ENCODE measurements around the gene BCL2L1.

The BCL2L1 gene

DNA sequence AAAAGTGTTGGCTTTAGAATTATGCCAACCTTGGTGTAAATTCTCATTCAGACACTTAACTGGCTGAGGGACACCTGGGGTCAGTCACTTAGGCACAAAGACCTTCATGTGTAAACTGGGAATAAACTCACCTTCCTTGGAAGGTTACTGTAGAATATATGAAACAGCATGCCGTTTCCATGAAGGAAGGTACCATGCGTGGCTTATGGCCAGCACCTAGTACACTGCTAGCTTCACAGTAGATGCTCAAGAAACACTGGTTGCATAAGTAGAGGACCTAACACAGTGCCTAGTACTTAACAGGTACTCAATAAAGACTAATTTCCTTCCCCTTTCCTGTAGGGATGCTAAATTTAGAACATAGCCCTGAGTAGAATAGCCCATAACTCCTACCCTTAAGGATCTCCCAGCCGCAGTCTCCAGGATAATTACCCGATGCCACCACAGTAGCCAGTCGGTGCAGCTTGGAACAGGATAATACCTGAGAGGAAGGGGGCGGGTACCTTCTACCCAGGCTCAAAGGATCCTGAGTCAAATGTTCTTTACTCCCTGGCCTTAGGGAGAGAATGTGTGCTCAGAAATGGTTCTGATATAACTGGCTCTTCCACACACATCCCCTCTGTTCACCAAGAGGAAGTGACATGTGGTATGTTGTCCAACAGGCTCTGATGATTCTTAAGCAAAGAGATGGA is 3.6 kb downstream of the BCL2L1 start:
- TF ChIP-seq GATA2 (IDR thresholded peaks at IDR 0.05; ENCODE audit: low read depth, low read length) (no peak), GATA3 (IDR thresholded peaks at IDR 0.05; ENCODE audit: low read depth, low read length) (no peak)

DNA sequence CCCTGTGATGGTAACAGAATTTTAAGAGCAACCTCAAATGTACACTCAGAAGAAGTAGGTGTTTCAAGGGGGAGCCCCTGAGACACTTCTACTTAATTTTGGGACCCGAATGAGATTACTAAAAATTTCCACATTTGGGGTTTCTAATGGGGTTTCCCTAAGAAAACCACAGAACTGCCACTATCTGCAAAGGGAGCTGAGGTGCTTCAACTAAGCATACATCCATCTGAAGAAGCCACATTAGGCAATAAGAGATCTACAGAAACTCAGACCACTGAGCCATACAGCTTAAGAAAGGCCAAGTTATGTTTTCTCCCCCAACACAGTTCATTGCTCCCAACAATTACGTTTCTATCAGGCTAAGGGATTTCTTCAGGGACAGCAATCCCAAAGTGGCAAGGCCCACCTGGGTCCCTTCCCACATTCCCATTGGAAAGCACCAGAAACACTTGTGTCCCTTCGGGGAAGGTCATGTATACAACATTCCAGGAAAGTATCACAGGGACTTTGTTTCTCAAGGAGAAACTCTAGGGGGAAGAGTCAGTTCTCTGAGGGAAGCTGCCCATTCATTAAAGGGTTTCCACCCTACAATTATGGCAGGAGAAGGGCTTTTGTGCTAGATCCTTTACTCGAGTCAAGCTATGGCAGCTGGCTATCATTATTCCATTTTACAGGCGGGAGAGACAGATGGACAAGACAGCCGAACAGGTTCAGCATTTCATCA is 5.0 kb downstream of the BCL2L1 start:
- no peak for TF ChIP-seq GATA2 (IDR thresholded peaks at IDR 0.05; ENCODE audit: low read depth, low read length)
- TF ChIP-seq GATA3 (IDR thresholded peaks at IDR 0.05; ENCODE audit: low read depth, low read length): no peak

DNA sequence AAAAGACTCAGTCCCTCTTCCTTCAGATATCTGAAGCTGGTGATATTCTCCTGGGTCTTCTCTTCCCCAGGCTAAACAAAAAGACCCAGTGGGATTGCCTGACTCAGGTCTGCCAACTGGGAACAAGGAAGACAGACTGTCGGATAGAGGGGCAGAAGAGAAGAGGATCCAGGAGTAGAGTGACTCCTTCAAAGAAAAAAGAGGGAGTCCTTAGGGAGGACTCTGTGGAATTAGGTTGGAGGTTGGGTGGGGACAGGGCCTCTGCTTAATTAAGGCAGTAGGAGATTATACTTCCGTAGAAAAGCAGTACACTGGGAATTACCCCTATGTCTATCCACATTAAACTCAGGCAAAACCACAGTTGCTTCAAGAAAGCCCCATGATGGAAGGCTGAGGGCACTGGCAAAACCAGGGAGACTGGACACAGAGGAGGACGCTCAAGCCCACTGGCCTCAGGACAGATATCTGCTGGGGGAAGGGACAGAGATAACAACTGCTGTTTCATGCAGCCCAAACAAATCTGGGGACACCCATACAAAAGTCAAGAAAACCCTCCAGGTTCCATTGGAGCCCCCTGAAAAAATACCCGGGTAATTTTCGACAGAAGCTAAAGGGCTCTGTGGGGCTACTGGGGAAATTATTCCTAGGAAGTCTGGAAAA is 5.7 kb downstream of the BCL2L1 start:
- TF ChIP-seq GATA2 (IDR thresholded peaks at IDR 0.05; ENCODE audit: low read depth, low read length): no peak

DNA sequence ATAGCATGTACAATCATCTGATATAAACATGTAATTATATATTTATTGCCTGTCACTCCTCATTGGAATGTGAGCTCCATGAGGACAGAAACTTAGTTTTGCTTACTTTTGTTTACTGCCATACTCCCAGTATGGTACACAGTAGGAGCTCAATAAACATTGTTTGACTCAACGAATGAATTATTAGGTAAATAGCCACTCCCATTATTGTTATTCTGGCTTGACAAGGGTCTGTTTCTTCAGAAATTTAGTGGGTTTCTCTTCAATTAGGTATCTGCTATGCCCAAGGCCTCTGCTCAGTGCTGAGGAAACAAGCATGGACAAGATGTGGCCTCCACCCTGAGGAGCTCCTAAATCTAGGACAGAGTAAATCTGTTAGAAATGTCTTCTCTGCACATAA is 6.3 kb downstream of the BCL2L1 start:
- TF ChIP-seq GATA3 (IDR thresholded peaks at IDR 0.05; ENCODE audit: low read depth, low read length) (no peak), GATA2 (IDR thresholded peaks at IDR 0.05; ENCODE audit: low read depth, low read length) (no peak)

DNA sequence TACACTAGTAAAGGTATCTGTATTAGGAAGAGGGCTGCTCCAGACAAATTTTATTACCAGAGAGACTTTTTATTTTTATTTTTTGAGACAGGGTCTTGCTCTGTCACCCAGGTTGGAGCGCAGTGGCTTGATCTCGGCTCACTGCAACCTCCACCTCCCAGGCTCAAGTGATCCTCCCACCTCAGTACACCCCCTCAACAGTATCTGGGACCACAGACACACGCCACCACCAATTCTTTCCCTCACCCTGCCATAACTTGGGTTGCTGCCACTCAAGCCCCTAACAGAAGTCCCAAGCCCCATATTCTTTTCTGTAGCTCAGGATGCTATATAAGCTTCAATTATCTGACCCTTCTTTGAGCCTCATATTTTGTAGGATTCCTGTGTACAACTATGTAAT is 6.9 kb downstream of the BCL2L1 start:
- TF ChIP-seq GATA3 (IDR thresholded peaks at IDR 0.05; ENCODE audit: low read depth, low read length) (no peak), GATA2 (IDR thresholded peaks at IDR 0.05; ENCODE audit: low read depth, low read length) (no peak)

DNA sequence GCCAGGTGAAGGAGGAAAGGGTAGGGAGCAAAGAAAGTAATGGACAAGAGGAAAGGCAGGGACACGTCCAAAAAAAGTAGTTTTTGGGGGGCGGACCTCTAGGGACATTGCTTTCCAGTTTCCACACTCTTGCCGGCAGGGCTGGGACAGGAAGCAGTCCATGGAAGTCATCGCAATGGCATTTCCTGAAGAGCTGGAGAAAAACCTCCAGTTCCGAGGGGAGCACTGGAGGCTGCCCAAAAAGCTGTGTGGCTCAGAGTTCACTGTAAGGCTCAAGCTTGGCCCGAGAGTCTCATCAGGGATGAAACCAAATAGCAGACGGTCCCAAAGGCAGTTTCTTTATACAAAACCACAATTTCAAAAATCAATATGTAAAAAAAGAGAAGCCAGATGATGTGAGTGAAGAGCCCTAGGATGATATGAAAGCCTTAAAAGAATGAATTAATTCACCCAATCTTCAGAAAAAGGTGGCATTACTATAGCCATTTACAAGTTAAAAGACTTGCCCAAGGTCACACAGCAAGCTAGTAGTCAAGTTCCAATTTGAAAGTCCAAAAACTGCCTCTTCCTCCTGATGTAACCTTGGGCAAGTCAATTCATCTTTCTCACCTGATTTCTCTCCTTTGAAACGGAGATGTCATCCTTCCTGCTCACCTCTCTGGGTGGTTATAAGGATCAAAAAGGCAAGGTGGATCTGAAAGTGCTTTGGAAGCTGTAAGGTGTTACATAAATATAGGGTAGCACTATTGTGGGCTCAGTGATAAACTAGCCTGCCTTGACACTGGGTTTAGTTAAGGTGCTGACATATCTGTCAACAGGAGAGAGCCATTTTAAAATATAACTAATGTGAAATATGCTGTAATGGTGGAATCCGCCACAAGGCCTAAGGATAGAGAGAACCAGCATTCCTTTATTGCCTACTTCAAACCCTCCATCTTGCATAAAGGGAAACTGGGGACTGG is 9.1 kb downstream of the BCL2L1 start:
- TF ChIP-seq GATA3 (IDR thresholded peaks at IDR 0.05; ENCODE audit: low read depth, low read length) (no peak), GATA2 (IDR thresholded peaks at IDR 0.05; ENCODE audit: low read depth, low read length) (no peak)

DNA sequence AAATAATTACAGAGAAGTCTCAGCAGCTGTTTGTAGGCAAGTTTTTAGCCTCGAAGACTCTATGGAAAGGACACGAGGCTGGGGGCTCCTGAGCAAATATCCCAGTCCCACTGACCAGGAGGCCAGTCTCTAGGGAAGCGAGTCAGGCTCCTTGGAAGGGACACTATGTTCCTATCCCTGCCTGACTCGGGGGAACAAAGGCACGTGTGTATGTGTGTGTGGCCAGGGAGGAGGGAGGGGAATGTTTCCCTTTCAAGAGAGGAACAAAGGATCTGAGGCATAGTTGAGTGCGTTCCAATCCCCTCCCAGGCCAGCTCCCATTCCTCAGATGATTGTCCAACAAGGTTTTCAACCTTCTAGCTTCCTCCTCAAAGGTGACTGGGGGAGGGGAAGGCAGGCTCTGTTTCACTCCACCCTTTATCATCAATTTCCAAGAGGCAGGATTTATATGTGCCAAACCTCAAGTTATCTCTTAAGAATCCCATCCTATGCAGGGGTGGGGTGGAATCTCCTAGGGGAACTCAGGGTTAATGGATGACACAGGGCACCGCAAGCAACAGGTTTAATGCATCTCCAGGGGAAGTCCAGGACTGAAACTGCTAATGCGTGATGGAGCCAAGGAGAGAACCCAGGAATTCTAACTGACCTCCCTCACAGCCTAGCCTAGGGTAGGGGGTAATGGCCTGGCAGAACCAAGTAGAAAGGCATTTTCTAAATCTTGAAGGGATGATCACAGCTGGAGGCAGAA is 9.9 kb downstream of the BCL2L1 start:
- TF ChIP-seq GATA3 (IDR thresholded peaks at IDR 0.05; ENCODE audit: low read depth, low read length) (no peak), GATA2 (IDR thresholded peaks at IDR 0.05; ENCODE audit: low read depth, low read length) (no peak)

DNA sequence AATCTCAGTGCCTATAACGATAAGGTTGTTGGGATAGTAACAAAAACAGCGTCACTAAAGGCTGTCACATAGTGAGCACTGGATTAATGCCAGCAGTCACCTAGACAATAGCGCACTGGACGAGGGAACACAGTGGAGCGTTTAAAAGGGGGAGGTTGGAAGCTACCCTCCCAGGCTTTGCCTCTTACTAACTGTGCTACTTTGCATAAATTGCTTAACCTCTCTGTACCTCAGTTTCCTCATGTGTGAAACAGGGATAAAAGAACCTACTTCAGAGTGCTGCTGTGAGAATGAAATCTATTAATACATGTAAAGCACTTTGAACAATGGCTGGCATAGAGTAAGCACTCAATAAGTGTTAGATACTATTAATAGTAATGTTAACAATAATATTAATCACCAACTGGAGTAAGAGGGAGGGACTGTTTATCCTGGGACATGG is 10.5 kb downstream of the BCL2L1 start:
- TF ChIP-seq GATA2 (IDR thresholded peaks at IDR 0.05; ENCODE audit: low read depth, low read length) (no peak), GATA3 (IDR thresholded peaks at IDR 0.05; ENCODE audit: low read depth, low read length) (no peak)

DNA sequence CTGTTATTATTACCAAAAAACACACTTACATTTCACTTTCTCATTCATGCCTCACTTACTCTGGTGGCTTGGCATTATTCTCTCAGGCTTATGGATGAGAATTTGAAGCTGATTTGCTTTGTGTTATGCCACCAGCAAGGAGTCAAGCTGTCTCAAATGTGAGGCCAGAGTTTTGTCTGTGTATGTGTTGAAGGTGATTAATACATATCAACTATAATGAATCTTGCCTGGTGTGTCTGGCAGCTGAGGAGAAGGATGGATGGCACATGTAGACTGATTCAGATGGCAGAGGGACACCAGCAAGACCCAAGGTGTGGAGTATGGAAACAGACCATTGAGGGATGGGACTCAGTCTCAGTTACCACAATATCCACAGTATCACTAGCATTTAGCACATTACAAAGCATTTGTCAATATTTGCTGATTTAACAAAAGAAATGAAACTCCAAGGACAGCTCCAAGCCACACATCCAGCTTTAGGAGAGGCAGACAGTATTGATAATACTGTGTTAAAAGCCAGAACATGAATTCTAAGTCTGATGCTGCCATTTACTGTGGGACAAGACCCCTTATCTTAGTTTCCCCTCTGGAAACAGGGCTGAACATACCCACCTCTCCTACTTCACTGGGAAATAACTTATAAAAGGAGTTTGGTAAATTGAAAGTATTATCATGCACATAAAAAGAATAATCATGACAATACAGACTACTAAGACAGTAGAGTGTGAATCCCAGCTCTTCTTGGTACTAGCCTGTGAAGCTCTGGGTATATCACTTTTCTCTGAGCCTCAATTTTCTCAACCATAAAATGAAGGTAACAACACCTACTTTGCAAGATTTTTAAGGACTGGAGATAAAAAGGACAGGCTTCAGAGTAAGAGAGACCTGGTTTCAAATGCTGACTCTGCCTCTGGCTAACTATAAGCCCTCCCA is 11.2 kb downstream of the BCL2L1 start:
- TF ChIP-seq GATA2 (IDR thresholded peaks at IDR 0.05; ENCODE audit: low read depth, low read length) (no peak), GATA3 (IDR thresholded peaks at IDR 0.05; ENCODE audit: low read depth, low read length) (no peak)

DNA sequence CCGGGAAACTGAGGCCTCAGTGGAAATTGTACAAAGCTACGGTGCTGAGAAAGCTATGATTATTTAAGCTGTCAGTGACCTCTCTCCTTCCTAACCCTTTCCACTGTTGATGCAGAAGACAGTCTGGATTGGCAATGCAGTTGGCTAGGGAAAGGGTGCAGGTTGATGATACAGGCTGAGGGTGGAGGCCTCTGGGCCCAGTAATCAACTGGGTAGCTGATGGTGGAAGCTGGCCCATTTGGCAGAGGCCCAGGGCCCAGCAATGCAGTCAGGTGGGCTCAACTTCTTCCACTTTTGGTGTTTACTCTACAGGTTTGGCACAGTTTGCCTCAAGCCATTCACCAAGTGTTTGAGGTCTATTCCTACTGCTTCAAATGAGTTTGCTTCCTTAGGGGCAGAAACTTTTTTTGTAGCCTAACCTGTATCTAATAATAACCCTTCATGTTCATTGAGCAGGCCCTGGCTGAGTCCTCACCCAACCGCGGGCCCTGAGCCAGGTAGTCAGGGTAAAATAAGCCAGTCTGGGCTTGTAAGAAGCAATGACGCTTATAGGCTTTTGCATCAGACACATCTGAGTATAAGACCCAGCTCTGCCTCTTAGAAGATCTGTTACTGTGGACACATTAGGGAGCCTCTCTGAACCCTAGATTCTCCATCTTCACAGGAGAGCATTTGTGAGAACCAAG is 12.1 kb downstream of the BCL2L1 start:
- TF ChIP-seq GATA2 (IDR thresholded peaks at IDR 0.05; ENCODE audit: low read depth, low read length) (no peak), GATA3 (IDR thresholded peaks at IDR 0.05; ENCODE audit: low read depth, low read length) (no peak)

DNA sequence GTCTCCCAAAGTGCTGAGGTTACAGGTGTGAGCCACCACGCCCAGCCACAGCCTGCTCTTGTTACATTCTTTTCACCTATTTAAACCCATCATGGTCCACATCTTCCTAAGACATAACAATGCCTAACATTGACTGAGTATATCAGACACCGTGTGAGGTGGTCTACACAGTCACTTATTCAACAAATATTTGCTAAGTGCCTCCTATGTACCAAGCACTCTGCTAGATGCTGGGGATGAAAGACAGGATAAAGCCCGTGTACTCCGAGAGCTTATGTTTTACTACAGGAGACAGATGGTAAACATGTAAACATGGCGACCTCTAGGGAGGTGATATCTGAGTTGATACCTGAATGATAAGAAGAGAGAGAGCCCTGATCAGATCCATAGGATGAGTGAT is 12.7 kb downstream of the BCL2L1 start:
- no peak for TF ChIP-seq GATA3 (IDR thresholded peaks at IDR 0.05; ENCODE audit: low read depth, low read length)
- no peak for TF ChIP-seq GATA2 (IDR thresholded peaks at IDR 0.05; ENCODE audit: low read depth, low read length)
